SW 1271 (cell line): ENCODE results near the gene SNAPC2.
"Not testable (repeated sequence)": the region's sequence is repeated elsewhere in the genome, so short reads cannot be mapped to it uniquely, and the experiment has no call there.

Experiments used
- DNase-seq, 2 experiments: peaks; one replicate each; lab custom pipeline; 2025; lab: John Stamatoyannopoulos, UW

The SNAPC2 gene

DNA sequence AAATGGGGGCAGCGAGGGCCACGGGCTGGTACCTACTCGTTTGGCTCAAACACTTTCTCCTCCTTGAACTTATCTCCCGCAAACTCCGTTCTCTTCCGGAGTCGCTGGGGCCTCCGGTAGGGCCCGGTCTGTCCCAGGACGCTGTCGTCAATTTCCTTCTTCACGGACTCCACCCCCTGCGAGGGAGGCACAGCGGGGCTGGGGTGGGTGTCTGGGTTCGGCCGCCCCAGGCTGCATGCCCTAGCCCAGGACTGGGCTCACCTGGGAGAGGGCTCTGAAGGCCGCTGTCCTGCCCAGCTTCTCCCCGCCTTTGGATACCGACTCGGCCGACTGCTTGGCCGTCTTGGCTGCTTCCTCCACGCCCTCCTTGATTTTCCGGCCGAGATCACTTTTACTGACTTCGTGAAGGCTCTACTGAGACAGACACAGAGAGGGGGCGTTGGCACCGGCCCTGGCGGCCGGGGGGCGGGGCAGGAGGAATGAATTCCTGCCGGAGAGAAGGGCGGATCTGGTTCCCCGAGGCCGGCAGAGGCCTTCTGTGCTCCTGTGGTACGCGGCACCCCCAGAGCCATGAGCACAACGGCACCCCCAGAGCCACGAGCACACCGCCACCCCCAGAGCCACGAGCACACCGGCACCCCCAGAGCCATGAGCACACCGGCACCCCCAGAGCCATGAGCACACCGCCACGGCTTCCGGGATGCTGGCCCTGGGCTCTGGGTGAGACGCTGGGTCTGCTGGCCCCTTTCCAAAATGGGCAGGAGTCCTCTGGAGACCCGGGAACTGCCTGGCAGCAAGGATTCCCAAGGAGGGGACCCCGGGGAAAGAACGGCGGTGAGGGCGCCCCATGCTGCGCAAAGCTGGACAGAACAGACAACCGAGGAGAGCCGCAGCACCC is 13.9 kb downstream of the SNAPC2 start:
- DNase-seq: no peak

DNA sequence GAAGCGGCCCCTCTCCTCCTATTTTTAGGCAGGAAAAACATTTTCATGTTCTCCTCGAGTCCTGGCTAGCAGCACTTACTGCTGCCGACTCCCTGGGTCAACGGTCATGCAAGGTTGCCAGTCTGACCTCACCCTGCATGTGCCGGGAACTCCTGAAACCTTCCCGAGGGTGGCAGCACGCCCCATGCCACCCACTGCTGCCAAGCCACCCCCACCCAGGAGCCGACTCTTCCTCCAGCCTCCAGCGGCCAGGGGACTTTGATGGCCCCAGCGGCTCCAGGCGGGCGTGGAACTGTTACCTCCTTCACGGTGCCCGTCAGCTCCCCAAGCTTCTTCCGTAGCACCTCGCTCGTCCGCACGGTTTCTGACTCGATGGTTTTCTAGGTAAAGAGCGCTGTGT is 14.6 kb downstream of the SNAPC2 start:
- no peak for DNase-seq

- no peak for DNase-seq
These were observed 20.7 kb downstream of the SNAPC2 start for GRCh38 chr19:7940841-7941240.

GRCh38 chr19:7941895-7942596 is 21.9 kb downstream of the SNAPC2 start:
- no peak for DNase-seq

DNA sequence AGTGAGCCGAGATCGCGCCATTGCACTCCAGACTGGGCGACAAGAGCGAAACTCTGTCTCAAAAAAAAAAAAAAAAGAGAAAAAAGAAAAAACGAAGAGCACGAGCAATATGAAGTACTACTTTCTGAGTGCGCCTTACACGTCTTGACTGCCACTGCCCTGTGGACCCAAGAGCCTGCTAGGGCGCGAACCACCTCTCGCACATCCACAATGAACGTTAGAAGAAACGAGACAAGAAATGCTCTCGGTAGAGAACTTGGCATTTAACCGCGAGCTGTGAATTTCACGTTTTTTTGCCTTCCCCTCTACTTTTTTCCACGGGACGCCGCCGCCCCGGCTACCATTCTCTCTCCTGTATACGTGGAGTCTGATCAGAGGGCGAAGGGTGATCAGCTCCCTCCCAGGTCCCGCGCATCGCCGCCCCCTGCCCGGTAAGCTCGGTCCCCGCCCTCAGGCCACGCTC is 22.9 kb downstream of the SNAPC2 start:
- DNase-seq: no peak

DNA sequence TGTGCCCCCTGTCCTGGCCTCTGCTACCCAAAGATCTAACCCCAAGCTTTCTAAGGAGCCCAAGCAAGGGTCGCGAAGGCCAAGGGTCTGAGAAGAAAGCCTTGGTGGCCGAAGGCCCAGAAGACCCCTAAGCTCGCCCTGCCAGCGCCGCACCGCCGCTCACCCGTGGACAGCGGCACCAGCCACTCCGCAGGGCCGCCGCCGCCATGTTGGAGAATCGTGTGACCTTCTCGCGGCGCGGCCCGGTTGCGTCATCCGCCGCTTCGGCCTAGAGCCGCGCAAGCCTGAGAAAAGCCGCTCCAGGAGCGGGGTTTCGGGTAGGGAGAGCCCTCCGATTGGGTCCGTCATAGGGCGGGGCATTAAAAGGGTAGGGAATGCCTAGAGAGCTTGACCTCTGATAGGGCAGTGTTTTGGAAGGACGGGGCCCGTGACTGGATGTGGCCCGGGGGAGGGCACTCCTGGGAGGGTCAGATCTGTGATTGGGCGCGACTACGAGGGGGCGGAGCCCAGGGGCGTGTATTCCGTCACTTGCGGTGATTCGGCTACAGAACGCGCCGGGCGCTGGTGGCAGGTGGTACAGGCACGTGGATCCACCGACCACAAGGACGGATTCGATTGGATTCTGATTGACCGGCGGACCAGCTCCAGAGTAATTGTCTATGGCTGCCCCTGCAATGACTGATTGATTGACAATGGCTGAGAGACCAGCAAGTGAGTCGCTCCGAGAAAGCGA is 23.5 kb downstream of the SNAPC2 start, which contains the start of gene TIMM44:
Gene TIMM44, minus strand, starts transcription at position 223 of the 733 bp plus-strand sequence. Its CDS starts 15 bp downstream, at position 208.
- peak; percentile 98 to 99 for DNase-seq

DNA sequence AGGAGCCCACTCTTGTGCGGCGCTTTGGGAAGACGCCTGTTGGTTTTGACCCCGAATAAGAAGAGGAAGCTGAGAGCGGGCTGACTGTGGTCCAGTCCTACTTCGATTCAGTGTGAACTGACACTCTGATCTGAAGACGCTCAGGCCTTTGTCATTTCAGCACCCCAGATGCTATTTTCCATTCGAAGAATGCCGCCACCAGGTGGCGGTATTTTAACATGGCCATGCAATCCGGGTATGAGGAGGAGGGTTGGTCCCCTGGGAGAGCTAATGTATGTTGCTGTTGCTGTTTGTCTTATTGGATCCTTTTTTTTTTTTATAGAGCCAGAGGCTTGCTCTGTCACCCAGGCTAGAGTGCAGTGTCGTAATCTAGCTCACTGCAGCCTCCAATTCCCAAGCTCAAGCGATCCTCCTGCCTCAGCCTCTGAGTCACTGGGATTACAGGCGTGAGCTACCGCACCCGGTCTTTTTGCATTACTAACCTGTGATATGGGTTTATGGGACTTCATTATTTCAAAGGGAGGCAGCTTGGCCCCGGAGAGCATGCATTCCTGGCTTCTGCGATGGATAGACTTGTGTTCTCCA is 24.1 kb downstream of the SNAPC2 start:
- DNase-seq: peak; percentile 67 to 70

DNA sequence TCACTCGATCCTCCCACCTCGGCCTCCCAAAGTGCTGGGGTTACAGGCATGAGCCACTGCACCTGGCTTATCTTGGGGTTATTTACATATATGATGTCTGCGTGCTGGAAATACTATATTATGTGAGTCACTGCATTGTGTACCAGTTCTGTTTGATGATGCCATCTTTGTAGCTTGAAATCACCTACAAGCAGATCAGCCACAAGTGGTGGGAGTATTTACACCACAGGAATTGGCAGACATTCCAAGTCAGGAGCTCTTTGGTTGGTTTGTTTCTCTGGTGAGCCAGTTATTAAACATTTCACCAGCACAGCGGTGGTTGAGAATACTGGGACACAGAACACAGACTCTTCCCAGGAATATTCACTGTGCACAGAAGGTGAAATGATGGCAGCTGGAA is 27.8 kb downstream of the SNAPC2 start:
- DNase-seq: no peak

- no peak for DNase-seq
These were observed 32.9 kb downstream of the SNAPC2 start for GRCh38 chr19:7953060-7953459.

DNA sequence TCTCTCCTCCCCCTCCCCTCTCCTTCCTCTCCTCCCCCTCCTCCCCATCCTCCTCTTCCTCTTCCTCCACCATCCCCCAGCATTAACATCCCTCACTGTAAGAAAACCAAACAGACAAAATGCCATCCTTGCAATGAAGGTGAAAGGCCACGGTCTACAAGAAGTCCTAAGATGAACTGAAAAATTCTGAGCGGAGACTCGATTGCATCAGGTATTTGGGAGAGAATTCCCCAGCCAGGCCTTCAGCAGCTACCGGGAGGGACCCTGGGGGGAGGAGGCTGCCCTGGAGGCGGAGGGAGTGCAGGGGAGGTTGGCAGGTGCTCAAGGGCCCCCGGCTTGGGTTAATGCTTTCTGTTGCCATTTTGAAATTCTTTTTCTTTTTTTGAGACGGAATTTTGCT is 33.4 kb downstream of the SNAPC2 start:
- no peak for DNase-seq

DNA sequence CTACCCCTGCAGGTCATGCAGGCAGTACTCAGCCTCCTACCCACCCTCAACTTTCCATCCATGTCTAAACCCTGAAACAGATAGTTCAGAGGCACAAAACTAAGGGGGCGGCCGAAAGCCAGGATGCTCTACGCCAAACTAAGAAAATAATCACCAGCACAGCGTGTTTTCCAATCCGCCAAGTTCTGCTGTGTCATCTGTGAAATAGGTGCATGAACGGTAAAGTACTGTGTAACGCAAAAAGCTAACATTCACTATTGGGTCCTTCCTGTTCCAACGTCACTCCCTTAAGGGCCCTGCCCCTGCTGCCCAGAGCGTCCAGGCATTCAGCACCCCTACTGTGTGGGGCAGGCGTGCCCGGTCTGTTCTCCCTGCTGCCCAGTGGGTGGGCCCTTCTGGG is 35.6 kb downstream of the SNAPC2 start:
- DNase-seq: no peak

DNA sequence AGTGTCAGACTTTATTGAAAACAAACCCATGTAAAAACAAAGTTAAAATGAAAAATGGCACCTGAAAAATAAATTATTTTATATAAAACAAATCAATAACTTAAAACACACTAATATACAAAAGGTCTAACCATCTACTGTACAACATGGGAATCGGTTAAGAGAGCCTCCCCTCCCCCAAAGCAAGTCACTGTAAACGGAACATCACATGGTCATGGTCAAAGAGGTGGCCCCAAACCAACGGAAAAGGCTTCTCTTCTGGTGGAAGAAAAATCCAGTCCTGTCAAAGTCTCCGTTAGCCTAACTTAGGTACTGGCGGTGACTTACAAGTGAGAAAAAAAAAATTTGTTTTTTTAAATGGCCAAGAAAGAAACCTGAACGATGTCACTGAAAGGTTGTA is 39.1 kb downstream of the SNAPC2 start:
- no peak for DNase-seq

GRCh38 chr19:7961082-7961481 is 40.9 kb downstream of the SNAPC2 start:
- DNase-seq: not testable (repeated sequence)

DNA sequence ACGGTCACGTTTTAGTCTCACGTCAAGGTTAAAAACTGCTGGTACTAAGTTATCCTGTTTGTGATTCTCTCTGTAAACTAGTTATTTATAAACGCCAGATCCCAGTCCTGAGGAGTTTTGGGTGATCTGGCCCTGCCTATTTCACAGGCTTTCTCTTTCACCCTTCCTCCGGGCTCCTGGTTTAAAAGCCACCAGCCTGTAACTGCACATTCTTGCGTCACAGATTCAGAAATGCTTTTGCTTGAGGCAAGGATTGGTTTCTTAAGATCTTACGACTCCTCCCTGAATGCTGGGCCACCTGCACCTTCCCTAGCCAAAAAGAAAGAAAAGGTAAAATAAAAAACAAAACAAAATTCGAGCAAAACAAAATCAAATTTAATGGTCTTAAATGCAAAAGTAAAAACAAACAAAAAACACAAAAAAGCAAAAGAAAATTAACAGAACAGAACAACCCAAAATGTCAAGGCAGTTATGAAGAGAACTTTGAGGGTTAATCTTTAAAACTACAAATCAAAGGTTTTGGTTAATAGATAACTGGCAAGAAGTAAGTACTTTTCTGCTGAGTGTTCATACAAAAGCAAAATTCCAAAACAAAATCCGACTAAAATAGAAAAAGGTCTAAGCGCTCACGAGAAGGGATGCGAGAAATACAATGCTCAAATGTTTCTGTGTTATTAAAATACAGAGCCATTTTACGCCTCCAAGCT is 41.9 kb downstream of the SNAPC2 start:
- no peak for DNase-seq

- no peak for DNase-seq
These were observed 42.6 kb downstream of the SNAPC2 start for GRCh38 chr19:7962644-7963268.

DNA sequence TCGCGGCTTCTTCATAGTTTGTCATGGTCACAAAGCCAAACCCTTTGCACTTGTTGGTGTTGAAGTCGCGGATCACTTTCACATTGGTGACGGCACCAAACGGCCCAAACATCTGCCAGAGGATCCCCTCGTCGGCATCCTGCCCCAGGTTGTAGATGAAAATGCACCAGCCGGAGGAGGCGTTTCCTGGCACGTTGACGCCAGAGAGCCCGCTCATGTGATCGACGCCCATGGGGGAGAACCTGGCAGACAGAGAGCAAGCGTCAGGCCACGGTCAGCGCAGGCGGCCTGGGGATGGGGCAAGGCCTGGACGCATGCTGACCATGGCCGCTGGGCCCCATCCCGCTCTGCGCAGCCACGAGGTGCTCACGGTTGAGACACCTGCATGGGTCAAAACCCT is 43.4 kb downstream of the SNAPC2 start:
- DNase-seq: no peak

DNA sequence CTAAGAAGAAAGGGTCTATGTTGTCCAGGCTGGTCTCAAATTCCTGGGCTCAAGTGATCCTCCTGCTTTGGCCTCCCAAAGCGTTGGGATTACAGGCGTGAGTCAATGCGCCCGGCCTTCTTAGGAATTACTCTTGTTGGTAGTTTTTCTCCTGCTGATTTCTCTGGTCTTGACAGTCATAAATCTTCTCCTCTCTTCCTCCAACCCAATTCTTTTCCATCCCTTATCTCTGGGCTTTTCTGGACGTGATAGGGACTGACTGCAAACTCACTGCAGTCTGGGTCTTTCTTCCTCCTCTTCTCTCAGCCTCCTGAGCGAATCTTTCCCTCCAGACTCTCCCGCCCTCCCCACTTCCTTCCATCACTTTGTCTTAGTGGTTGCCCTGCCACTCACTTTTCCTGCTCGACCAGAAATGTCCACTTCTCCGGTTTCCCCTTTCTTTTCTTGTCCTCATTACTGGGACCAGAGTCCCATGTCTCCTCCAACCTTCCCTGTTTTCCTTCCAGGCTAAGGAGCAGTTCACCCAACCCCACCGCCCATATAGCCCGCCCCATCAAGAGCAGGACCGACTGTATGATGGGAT is 45.2 kb downstream of the SNAPC2 start:
- DNase-seq: no peak

DNA sequence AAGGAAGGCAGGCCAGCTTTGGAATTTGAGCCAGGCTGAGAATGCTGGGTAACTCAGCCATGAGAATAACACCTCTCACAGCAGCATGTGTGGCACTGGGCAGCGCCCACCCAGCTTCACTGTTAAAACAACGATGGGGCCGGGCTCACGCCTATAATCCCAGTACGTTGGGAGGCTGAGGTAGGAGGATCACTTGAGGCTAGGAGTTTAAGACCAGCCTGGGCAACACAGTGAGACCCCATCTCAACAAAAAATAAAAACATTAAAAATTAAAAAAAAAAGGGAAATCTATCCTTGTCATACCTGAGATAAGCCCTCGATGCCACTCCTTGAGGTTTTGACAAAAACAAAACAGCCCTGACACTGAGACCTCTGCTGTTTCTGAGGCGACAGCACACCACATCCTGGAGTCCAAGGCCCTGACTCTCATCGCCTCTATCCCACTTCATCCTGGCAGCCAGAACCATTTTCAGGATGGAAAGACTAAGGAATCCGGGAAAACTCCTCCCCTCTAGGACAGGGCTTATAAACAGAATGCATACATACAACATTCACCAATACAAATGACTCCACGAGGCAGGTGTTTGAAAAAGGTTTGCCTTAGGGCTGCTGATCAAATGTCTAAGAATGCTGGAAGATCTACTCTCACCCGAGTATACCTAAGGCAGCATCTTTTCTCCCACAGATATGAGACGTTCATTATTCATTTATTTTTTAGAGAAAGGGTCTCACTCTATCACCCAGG is 46.0 kb downstream of the SNAPC2 start:
- DNase-seq: no peak

GRCh38 chr19:7968008-7968795 is 48.1 kb downstream of the SNAPC2 start:
- DNase-seq: no peak
